Stimulated activated CD8-positive, alpha-beta memory T cell treated with anti-CD3 and anti-CD28 coated beads, Interleukin-7, amount 100 ng/mL, for 24 hours (primary cell): Measurements from ENCODE around the gene EFHB.
"Not testable (repeated sequence)": the region's sequence is repeated elsewhere in the genome, so short reads cannot be mapped to it uniquely, and the experiment has no call there.

Source experiments
- DNase-seq: peaks from one replicate; pipeline ENCODE4 v3.0.0-alpha.2; 2020; ENCODE audit warnings: low read depth

The EFHB gene, protein sequence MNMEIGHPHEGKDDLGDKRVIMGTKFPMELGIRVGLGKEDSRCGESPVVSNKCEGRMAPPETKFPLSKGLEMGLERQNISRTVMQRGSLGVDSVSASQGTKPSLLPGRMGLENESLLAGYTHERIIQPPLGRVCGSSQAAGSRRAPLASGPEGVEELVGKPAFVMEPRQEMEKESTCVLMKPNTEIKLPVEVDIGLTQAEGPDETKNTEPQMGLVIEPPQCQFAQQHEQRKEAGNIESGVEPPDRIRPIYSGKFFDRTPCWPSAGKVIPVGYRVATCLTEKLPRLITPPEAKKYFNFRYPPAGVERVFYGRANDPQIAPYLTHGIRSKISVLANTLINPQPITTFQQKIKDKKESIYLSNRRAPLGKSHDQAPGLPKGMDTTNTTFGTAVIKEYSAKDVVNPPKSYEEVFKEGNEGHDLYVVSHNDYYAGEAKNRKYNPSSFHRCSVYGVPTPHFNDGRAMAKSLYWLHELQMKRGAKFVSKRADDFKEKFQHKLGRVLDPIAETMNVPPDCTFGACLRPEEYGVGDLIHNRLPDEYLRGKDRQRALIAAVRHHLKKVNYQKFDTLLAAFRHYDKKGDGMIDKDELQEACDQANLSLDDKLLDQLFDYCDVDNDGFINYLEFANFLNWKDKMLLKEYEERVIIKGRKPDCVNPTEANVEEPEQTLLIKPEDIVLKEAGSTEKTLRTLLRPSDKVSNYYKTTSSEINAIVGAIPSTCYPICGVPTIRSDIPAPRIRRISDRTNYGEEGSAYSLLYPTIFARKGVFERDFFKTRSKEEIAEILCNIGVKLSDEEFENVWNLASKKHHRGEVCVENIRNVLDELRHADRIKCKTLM

GRCh38 chr3:19934098-19934566, at the start of gene EFHB:
TSS of gene EFHB (minus strand) at chr3:19934217. CDS start at chr3:19934018, 199 bp downstream.
- no peak for DNase-seq

DNA sequence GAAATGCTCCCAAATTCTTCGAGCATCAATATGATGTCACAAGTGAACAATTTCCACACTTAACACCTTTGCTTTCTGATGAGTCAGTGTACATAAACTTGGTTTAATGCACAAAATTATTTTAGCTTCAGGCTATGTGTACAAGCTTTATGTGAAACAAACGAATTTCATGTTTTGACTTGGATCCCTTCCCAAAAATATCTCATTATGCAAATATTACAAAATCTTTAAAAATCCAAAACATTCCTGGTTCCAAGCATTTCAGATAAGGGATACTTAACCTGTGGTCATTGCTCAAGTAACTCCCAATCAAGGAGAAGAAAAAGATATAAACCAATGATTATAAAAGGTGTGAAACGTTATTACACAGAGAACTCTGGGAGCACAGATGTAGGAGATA, 38.0 kb upstream of the EFHB start:
- DNase-seq = no peak

GRCh38 chr3:19970327-19970726, 36.3 kb upstream of the EFHB start:
- DNase-seq = no peak

DNA sequence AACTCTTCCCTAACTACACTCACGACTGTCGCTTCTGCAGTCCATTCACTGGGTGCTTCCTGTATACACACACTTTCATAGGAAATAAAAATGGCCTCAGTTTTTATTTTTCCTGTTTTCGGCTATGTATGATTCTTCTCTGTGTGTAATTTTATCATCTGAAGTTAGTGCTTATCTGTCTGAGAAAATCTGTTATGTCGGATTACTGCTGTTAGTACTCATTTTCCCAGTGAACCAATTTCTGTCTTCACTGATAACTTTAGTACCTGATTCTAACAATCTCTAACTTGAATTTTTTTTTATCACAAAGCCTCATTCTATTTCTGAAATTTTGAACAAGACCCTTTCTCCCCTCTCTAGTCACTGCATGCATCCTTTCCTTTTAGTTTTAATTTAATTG, 33.8 kb upstream of the EFHB start:
- no peak for DNase-seq

- DNase-seq = no peak
Measured at GRCh38 chr3:19967208-19967607, 33.2 kb upstream of the EFHB start.

DNA sequence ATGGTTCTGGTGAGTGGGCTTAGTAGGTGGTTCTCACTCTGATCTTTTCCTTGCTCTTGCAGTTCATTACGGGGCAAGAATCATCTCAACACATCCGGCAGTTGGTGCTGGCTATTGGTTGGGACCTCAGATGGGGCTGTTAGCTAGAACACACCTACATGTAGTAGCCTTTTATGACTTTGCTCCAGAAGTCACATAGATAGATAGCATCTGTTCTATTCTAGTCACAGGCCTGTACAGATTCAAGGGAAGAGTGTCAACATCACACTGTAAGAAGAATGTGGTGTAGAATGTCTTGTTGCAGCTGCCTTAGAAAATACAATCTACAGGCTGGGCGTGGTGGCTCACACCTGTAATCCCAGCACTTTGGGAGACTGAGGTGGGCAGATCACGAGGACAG, 27.9 kb upstream of the EFHB start:
- DNase-seq = no peak

DNA sequence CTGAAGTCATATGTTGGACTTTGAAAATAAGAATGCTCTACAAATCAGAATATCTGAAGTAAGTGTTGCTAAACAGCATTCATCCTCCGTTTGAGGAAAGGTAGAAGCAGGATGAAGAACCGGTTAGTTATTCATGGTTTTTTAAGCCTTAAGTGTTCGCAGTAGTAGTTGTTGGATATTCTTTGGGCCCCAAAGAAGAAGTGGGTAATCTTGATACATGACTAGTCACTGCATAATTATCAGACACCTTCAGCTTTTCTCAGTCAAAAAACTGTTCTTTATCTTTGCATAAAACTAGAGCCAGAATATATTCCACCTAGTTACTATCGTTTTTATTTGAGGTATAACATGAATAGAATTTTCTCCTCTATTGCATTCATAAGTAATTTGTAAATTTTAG, 26.7 kb upstream of the EFHB start:
- no peak for DNase-seq

DNA sequence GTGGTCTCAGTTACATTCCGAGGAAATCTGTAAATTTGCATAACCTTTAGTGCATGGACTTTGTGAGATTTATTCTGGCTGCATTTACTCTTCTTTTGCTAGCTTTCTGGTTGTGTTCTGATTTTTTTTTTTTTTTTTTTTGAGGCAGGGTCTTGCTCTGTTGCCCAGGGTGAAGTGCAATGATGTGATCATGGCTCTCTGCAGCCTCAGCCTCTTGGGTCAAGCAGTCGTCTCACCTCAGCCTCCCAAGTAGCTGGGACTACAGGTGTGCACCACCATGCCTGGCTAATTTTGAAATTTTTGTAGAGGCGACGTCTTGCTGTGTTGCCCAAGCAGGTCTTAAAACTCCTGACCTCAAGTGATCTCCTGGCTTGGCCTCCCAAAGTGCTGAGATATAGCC, 25.5 kb upstream of the EFHB start:
- no peak for DNase-seq

DNA sequence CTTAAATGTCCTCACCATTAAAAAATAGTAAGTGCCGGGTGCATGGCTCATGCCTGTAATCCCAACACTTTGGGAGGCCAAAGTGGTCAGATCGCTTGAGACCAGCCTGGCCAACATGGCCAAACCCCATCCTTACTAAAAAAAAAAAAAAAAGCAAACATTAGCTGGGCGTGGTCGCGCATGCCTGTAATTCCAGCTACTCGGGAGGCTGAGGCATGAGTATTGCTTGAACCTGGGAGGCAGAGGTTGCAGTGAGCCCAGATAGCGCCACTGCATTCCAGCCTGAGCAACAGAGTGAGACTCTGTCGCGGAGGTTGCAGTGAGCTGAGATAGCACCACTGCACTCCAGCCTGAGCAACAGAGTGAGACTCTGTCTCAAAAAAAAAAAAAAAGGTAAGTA, 23.3 kb upstream of the EFHB start:
- DNase-seq = not testable (repeated sequence)

DNA sequence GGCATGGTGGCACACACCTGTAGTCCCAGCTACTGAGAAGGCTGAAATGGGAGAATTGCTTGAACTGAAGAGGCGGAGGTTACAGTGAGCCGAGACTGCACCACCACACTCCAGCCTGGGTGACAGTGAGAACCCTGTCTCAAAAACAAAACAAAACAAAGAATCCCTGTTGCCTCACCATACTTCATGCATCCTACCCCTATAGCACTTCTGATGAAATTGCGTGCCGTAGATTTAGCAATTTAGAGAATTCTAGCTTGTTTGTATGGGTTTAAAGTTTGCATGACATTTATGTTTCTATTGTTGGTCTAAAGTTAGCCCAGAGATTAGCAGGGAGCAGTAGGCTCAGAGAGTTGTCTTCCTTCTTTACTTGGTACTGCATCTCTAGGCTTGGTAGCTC, 20.7 kb upstream of the EFHB start:
- no peak for DNase-seq

DNA sequence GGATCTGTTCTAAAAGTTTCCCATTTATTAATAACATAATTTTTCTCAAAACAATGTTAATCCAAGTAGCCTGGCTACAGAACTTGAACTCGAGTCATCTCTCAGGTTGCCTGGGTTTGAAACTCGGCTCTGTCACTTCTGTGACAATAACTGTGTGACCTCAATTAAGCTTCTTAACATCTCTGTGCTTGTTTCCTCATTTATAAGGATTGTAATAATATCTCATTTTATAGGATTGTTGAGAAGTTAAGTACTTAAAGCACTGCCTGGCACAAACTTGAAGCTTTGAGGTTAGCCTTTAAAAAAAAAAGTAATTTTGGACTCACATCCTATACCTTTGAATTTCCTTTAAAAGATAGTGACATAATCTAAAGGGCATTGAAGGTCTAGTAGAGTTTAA, 16.3 kb upstream of the EFHB start:
- DNase-seq = no peak

- no peak for DNase-seq
Measured at GRCh38 chr3:19948226-19948591, 14.2 kb upstream of the EFHB start.

DNA sequence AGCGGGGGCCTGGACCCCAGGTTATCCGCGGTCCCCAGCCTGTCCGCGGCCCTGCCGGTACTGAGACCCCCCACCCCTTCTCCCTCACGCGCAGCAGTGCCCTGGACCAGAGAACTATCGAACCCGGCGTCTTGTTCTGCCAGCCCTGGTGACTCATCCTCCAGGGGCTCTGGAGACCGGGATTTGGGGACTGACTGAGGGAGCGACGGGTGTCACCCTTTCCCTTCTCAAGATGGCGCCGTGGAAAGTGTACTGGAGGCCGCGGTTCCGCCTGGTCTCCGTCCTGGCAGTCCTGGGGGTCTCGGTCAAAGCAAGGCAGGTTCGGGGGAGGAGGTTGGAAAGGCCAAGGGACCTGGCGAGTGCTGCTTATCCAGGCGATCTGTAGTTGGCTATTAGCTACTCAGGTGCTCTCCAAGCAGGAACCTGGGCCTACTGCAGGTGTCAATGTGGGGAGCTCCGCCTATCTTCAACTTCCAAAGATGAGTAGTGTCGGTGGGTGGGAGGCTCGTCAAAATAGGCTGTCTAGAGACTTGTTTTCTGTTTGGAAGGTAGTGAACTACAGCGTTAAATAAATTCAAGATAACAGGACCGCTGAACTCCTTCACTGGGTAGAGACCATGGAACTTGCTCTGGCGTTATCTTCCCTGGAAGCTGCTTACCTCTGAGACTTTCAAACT, 13.7 kb upstream of the EFHB start:
- DNase-seq = peak; percentile 14

GRCh38 chr3:19946832-19947548, 13.0 kb upstream of the EFHB start, which contains the start of gene RAB5A:
TSS of gene RAB5A (plus strand) at chr3:19947097. CDS start at chr3:19950899, 3,802 bp downstream.
- DNase-seq = peak; percentile 93

GRCh38 chr3:19945969-19946831, 12.2 kb upstream of the EFHB start:
- no peak for DNase-seq

GRCh38 chr3:19945534-19945933, 11.5 kb upstream of the EFHB start:
- no peak for DNase-seq

GRCh38 chr3:19940643-19941042, 6.6 kb upstream of the EFHB start:
- DNase-seq = no peak

GRCh38 chr3:19938295-19938627, 4.2 kb upstream of the EFHB start:
- no peak for DNase-seq

GRCh38 chr3:19937459-19938294, 3.7 kb upstream of the EFHB start:
- no peak for DNase-seq

- DNase-seq = no peak
Measured at GRCh38 chr3:19932422-19932821, 1.6 kb downstream of the EFHB start.
